Pancreas (tissue), 10 donors: ENCODE results near the gene OGDHL. TPM values are rescaled to one million over a fixed set of nuclear protein-coding genes. Genes with fewer than 3 reads are reported as not detected.

Experiments
- ATAC-seq, 4 donors: fragments of 200-7000 bp; cut with Tn5 transposase; one replicate each; pipeline versions ENCODE4 v1.8.0 to v1.9.1; 2020; ENCODE audit warnings: mild to moderate bottlenecking in 4 of 4, moderate library complexity in 4 of 4
- DNase-seq, 6 donors: peaks; one replicate each; pipeline ENCODE4 v3.0.0-alpha.2; 2020
- FAIRE-seq: peaks from 2 replicates; lab custom pipeline; 2012; peaks lifted over from hg19 to GRCh38; lab: Jason Lieb, UNC
- H3K27ac ChIP-seq, 4 donors: fragments of 200-600 bp; sonication (generic); 1 replicate in 3 of 4; 2 replicates in 1 of 4; pipeline versions ENCODE4 v1.5.0 to v1.8.0; 2020
- H3K27me3 ChIP-seq, 4 donors: fragments of 200-600 bp; one replicate each; pipeline ENCODE4 v1.8.0; 2021
- H3K36me3 ChIP-seq, 3 donors: fragments of 200-600 bp; sonication (generic) in 1 of 3; one replicate each; pipeline versions ENCODE4 v1.5.0 to v1.8.0; 2020 to 2021
- H3K4me1 ChIP-seq, 3 donors: fragments of 200-600 bp; one replicate each; pipeline ENCODE4 v1.8.0; 2021
- H3K4me3 ChIP-seq, 4 donors: fragments of 200-600 bp; sonication (generic) in 2 of 4; one replicate each; pipeline versions ENCODE4 v1.5.0 to v1.8.0; 2020 to 2021
- H3K9me3 ChIP-seq, 4 donors: fragments of 200-600 bp; one replicate each; pipeline ENCODE4 v1.8.0; 2021
- CTCF ChIP-seq, 4 donors: fragments of 200-600 bp; sonication (generic) in 3 of 4; IDR thresholded peaks; one replicate each; pipeline versions ENCODE4 v1.5.0 to v1.8.0; 2021; ENCODE audit warnings: antibody characterized with exemption in 4 of 4
- WGBS, 2 donors: extraction: QIAGEN DNeasy Blood & Tissue Kit; methylation state at CpG; one replicate each; pipeline ENCODE4 v1.1.7; 2013; 5-methylcytosine and 5-hydroxymethylcytosine counted together
- intact Hi-C, 3 donors: fragments of 100-400 bp; cut with DNase I; formaldehyde crosslinking; loops; one replicate each; pipeline versions ENCODE4 v1.11.1 to v1.14.2; 2022
- polyA plus RNA-seq, 2 donors: library from polyadenylated mRNA; stranded (reverse); fragments of 200-250 nt; gene quantifications; one replicate each; pipeline ENCODE4 v1.2.3, GENCODE V29; 2013
- total RNA-seq, 6 donors: library from RNA; stranded (reverse); fragmentation: NEBNext Ultra II Directional in 4 of 6; extraction: Animal tissue kit (Norgen Biotek cat#: 25700) in 4 of 6; gene quantifications; one replicate each; pipeline versions ENCODE4 v1.2.1 to v1.2.4, GENCODE V29; 2021 to 2023
- donor health status: healthy with polysubstance abuse.
- donor health status: DM: no; HTN: no; CAD: no; lungs with moderate emphysema.
- donor health status: DM: no; HTN: no; CAD: no.
- donor health status: control.
- donor health status: control.
- donor health status: Bipolar disorder and iron deficiency.
- donor health status: DM: yes; HTN: yes; CAD: no.
- donor health status: DM: no; HTN: no; CAD: no.
- donor health status: DM: no; HTN: no; CAD: no.
- donor health status: DM: yes; HTN: yes; CAD: no.

OGDHL gene
- total and polyA plus RNA-seq, 8 donors, result 1.7 to 25.9 (median 4.3) TPM

GRCh38 chr10:49749144-49749543, 13.0 kb downstream of the OGDHL start:
- no peaks in the 10 kb centered on the region for H3K4me1 ChIP-seq
- no peaks in the 10 kb centered on the region for H3K27me3 ChIP-seq
- FAIRE-seq (no peak), ATAC-seq (no peak), DNase-seq (no peak)
- intact Hi-C loops, result no loop called here
- no peak for TF ChIP-seq CTCF (IDR thresholded peaks at IDR 0.05)
- H3K27ac ChIP-seq, result no peak overlapping the region
- H3K36me3 ChIP-seq, result no peaks in the 10 kb centered on the region
- no peak overlapping the region for H3K4me3 ChIP-seq
- no peaks in the 10 kb centered on the region for H3K9me3 ChIP-seq
- WGBS, 2 donors, result 74 to 77% methylated on average over 2 of the region's 2 CpGs

- WGBS, 2 donors, result 72 to 85% methylated on average over 10 of the region's 10 CpGs
- no peaks in the 10 kb centered on the region for H3K4me1 ChIP-seq
- no peak overlapping the region for H3K4me3 ChIP-seq
- TF ChIP-seq CTCF (IDR thresholded peaks at IDR 0.05), result no peak
- no peak for ATAC-seq
- no peak for DNase-seq
- H3K27ac ChIP-seq, result no peak overlapping the region
- intact Hi-C loops, result no loop called here
- no peaks in the 10 kb centered on the region for H3K27me3 ChIP-seq
- H3K9me3 ChIP-seq, result no peaks in the 10 kb centered on the region
- H3K36me3 ChIP-seq, result no peaks in the 10 kb centered on the region
- no peak for FAIRE-seq
Observed at GRCh38 chr10:49748006-49748405, 14.1 kb downstream of the OGDHL start.

DNA sequence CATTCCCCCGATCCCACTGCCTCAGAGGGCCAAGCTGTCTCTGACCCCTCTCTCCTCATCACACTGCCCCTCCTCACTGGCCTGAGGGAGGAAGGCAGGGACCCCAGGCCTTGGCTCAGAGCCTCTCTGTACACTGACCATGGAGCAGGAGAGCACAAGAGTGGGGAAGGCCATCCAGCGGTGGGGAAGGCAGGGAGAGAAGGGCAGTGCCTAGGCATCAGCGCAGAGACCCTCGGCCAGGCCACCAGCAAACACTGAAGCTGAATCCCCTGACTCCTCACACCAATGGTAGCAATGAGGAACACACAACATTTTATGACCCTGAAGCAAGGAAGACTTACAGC, 14.8 kb downstream of the OGDHL start:
- Histone ChIP-seq H3K27ac (no peak overlapping the region), H3K27me3 (no peaks in the 10 kb centered on the region), H3K4me3 (no peak overlapping the region), H3K36me3 (no peaks in the 10 kb centered on the region), H3K9me3 (no peaks in the 10 kb centered on the region), H3K4me1 (no peaks in the 10 kb centered on the region)
- TF ChIP-seq CTCF (IDR thresholded peaks at IDR 0.05), result no peak
- FAIRE-seq (no peak), ATAC-seq (no peak), DNase-seq (no peak)
- intact Hi-C loops, result no loop called here
- WGBS, 2 donors, result 82 to 92% methylated on average over 4 of the region's 4 CpGs

- no peak for FAIRE-seq
Observed at GRCh38 chr10:49746626-49747302, 15.4 kb downstream of the OGDHL start.

More at GRCh38 chr10:49746626-49747302, 15.4 kb downstream of the OGDHL start:
- Histone ChIP-seq H3K27ac (no peak overlapping the region), H3K9me3 (no peaks in the 10 kb centered on the region), H3K27me3 (no peaks in the 10 kb centered on the region), H3K4me1 (no peaks in the 10 kb centered on the region), H3K4me3 (no peak overlapping the region), H3K36me3 (no peaks in the 10 kb centered on the region)
- no peak for TF ChIP-seq CTCF (IDR thresholded peaks at IDR 0.05)
- ATAC-seq (no peak), DNase-seq (no peak)
- intact Hi-C loops, result no loop called here
- WGBS, 2 donors, result 86 to 91% methylated on average over 20 of the region's 20 CpGs
